ENCODE measurements around the gene SPATA2.
A peak's percentile ranks its signal among the peaks of the same experiment; 100 is the strongest.

SPATA2 gene

GRCh38 chr20:49887251-49888211 lies 27.8 kb downstream of the SPATA2 start:
- no peaks in the 10 kb centered on the region for H3K9me3 ChIP-seq (replicated peaks; ENCODE audit: low read length)
- peak overlapping the region; percentile 17 for H3K4me2 ChIP-seq (ENCODE audit: low read length)
- no peaks in the 10 kb centered on the region for H3K27me3 ChIP-seq (ENCODE audit: control insufficient read depth, insufficient read depth, low read length)
- peak overlapping the region; percentile 7 for H3K9ac ChIP-seq (ENCODE audit: low read depth, low read length)
- peaks cover 38% of the 10 kb centered on the region for H3K36me3 ChIP-seq (ENCODE audit: insufficient read depth, low read length)
- H3K4me3 ChIP-seq (ENCODE audit: low read length) = no peak overlapping the region
- H3K4me1 ChIP-seq (ENCODE audit: control insufficient read depth, insufficient read depth, low read length) = peaks cover 19% of the 10 kb centered on the region

- Histone ChIP-seq H3K4me1 (ENCODE audit: control insufficient read depth, insufficient read depth, low read length) (peaks cover 19% of the 10 kb centered on the region), H3K36me3 (ENCODE audit: insufficient read depth, low read length) (peaks cover 45% of the 10 kb centered on the region), H3K9me3 (replicated peaks; ENCODE audit: low read length) (no peaks in the 10 kb centered on the region), H3K4me2 (ENCODE audit: low read length) (no peak overlapping the region), H3K4me3 (ENCODE audit: low read length) (no peak overlapping the region), H3K9ac (ENCODE audit: low read depth, low read length) (peak overlapping the region; percentile 7), H3K27me3 (ENCODE audit: control insufficient read depth, insufficient read depth, low read length) (no peaks in the 10 kb centered on the region)
Measured at GRCh38 chr20:49886571-49887213, 28.6 kb downstream of the SPATA2 start.

GRCh38 chr20:49885558-49886332 lies 29.6 kb downstream of the SPATA2 start:
- H3K9ac ChIP-seq (ENCODE audit: low read depth, low read length) = no peak overlapping the region
- H3K27me3 ChIP-seq (ENCODE audit: control insufficient read depth, insufficient read depth, low read length) = no peaks in the 10 kb centered on the region
- H3K4me3 ChIP-seq (ENCODE audit: low read length) = no peak overlapping the region
- no peak overlapping the region for H3K4me2 ChIP-seq (ENCODE audit: low read length)
- H3K4me1 ChIP-seq (ENCODE audit: control insufficient read depth, insufficient read depth, low read length) = peaks cover 19% of the 10 kb centered on the region
- no peaks in the 10 kb centered on the region for H3K9me3 ChIP-seq (replicated peaks; ENCODE audit: low read length)
- peaks cover 50% of the 10 kb centered on the region for H3K36me3 ChIP-seq (ENCODE audit: insufficient read depth, low read length)

- H3K4me3 ChIP-seq (ENCODE audit: low read length) = no peak overlapping the region
- peaks cover 47% of the 10 kb centered on the region for H3K36me3 ChIP-seq (ENCODE audit: insufficient read depth, low read length)
- peaks cover 19% of the 10 kb centered on the region for H3K4me1 ChIP-seq (ENCODE audit: control insufficient read depth, insufficient read depth, low read length)
- H3K9me3 ChIP-seq (replicated peaks; ENCODE audit: low read length) = no peaks in the 10 kb centered on the region
- no peak overlapping the region for H3K4me2 ChIP-seq (ENCODE audit: low read length)
- no peaks in the 10 kb centered on the region for H3K27me3 ChIP-seq (ENCODE audit: control insufficient read depth, insufficient read depth, low read length)
- H3K9ac ChIP-seq (ENCODE audit: low read depth, low read length) = no peak overlapping the region
Measured at GRCh38 chr20:49883246-49883802, 32.0 kb downstream of the SPATA2 start.

GRCh38 chr20:49882171-49882970 lies 33.0 kb downstream of the SPATA2 start:
- peaks cover 14% of the 10 kb centered on the region for H3K4me1 ChIP-seq (ENCODE audit: control insufficient read depth, insufficient read depth, low read length)
- H3K27me3 ChIP-seq (ENCODE audit: control insufficient read depth, insufficient read depth, low read length) = no peaks in the 10 kb centered on the region
- no peak overlapping the region for H3K4me2 ChIP-seq (ENCODE audit: low read length)
- H3K9ac ChIP-seq (ENCODE audit: low read depth, low read length) = no peak overlapping the region
- no peak overlapping the region for H3K4me3 ChIP-seq (ENCODE audit: low read length)
- H3K9me3 ChIP-seq (replicated peaks; ENCODE audit: low read length) = no peaks in the 10 kb centered on the region
- peaks cover 47% of the 10 kb centered on the region for H3K36me3 ChIP-seq (ENCODE audit: insufficient read depth, low read length)

GRCh38 chr20:49880724-49881445 lies 34.4 kb downstream of the SPATA2 start:
- Histone ChIP-seq H3K4me2 (ENCODE audit: low read length) (no peak overlapping the region), H3K4me1 (ENCODE audit: control insufficient read depth, insufficient read depth, low read length) (peaks cover 10% of the 10 kb centered on the region), H3K4me3 (ENCODE audit: low read length) (no peak overlapping the region), H3K27me3 (ENCODE audit: control insufficient read depth, insufficient read depth, low read length) (no peaks in the 10 kb centered on the region), H3K9ac (ENCODE audit: low read depth, low read length) (no peak overlapping the region), H3K9me3 (replicated peaks; ENCODE audit: low read length) (no peaks in the 10 kb centered on the region), H3K36me3 (ENCODE audit: insufficient read depth, low read length) (peaks cover 43% of the 10 kb centered on the region)

GRCh38 chr20:49880177-49880576 lies 35.2 kb downstream of the SPATA2 start:
- Histone ChIP-seq H3K27me3 (ENCODE audit: control insufficient read depth, insufficient read depth, low read length) (no peaks in the 10 kb centered on the region), H3K4me2 (ENCODE audit: low read length) (no peak overlapping the region), H3K4me1 (ENCODE audit: control insufficient read depth, insufficient read depth, low read length) (peaks cover 10% of the 10 kb centered on the region), H3K9me3 (replicated peaks; ENCODE audit: low read length) (no peaks in the 10 kb centered on the region), H3K4me3 (ENCODE audit: low read length) (no peak overlapping the region), H3K9ac (ENCODE audit: low read depth, low read length) (no peak overlapping the region), H3K36me3 (ENCODE audit: insufficient read depth, low read length) (peaks cover 38% of the 10 kb centered on the region)

- peaks cover 31% of the 10 kb centered on the region for H3K36me3 ChIP-seq (ENCODE audit: insufficient read depth, low read length)
- no peaks in the 10 kb centered on the region for H3K9me3 ChIP-seq (replicated peaks; ENCODE audit: low read length)
Measured at GRCh38 chr20:49878977-49879376, 36.4 kb downstream of the SPATA2 start.

GRCh38 chr20:49877386-49877921 lies 37.9 kb downstream of the SPATA2 start:
- no peaks in the 10 kb centered on the region for H3K27me3 ChIP-seq (ENCODE audit: control insufficient read depth, insufficient read depth, low read length)
- peaks cover 21% of the 10 kb centered on the region for H3K36me3 ChIP-seq (ENCODE audit: insufficient read depth, low read length)
- no peaks in the 10 kb centered on the region for H3K9me3 ChIP-seq (replicated peaks; ENCODE audit: low read length)
- H3K4me2 ChIP-seq (ENCODE audit: low read length) = no peak overlapping the region
- peaks cover 14% of the 10 kb centered on the region for H3K4me1 ChIP-seq (ENCODE audit: control insufficient read depth, insufficient read depth, low read length)
- H3K4me3 ChIP-seq (ENCODE audit: low read length) = no peak overlapping the region
- H3K9ac ChIP-seq (ENCODE audit: low read depth, low read length) = no peak overlapping the region

More at GRCh38 chr20:49878977-49879376, 36.4 kb downstream of the SPATA2 start:
- H3K27me3 ChIP-seq (ENCODE audit: control insufficient read depth, insufficient read depth, low read length) = no peaks in the 10 kb centered on the region
- H3K4me3 ChIP-seq (ENCODE audit: low read length) = no peak overlapping the region
- no peak overlapping the region for H3K9ac ChIP-seq (ENCODE audit: low read depth, low read length)
- peaks cover 10% of the 10 kb centered on the region for H3K4me1 ChIP-seq (ENCODE audit: control insufficient read depth, insufficient read depth, low read length)
- no peak overlapping the region for H3K4me2 ChIP-seq (ENCODE audit: low read length)

- H3K9ac ChIP-seq (ENCODE audit: low read depth, low read length) = no peak overlapping the region
- no peak overlapping the region for H3K4me3 ChIP-seq (ENCODE audit: low read length)
- H3K9me3 ChIP-seq (replicated peaks; ENCODE audit: low read length) = no peaks in the 10 kb centered on the region
- no peaks in the 10 kb centered on the region for H3K27me3 ChIP-seq (ENCODE audit: control insufficient read depth, insufficient read depth, low read length)
- H3K4me1 ChIP-seq (ENCODE audit: control insufficient read depth, insufficient read depth, low read length) = peaks cover 17% of the 10 kb centered on the region
- no peak overlapping the region for H3K4me2 ChIP-seq (ENCODE audit: low read length)
- H3K36me3 ChIP-seq (ENCODE audit: insufficient read depth, low read length) = peaks cover 4% of the 10 kb centered on the region
Measured at GRCh38 chr20:49874696-49875095, 40.6 kb downstream of the SPATA2 start.

All from skeletal muscle satellite cell (primary cell).